GM12874 (cell line): ENCODE measurements around the gene NDUFS6.

ENCODE experiments used
- TF ChIP-seq, protein P1 (sequence below): IDR thresholded peaks from 2 replicates; pipeline ENCODE4 v1.5.1; 2011; ENCODE audit warnings: low read depth, mild to moderate bottlenecking, control low read depth, low read length, moderate library complexity; ENCODE audit not compliant: insufficient read depth

Gene NDUFS6

DNA sequence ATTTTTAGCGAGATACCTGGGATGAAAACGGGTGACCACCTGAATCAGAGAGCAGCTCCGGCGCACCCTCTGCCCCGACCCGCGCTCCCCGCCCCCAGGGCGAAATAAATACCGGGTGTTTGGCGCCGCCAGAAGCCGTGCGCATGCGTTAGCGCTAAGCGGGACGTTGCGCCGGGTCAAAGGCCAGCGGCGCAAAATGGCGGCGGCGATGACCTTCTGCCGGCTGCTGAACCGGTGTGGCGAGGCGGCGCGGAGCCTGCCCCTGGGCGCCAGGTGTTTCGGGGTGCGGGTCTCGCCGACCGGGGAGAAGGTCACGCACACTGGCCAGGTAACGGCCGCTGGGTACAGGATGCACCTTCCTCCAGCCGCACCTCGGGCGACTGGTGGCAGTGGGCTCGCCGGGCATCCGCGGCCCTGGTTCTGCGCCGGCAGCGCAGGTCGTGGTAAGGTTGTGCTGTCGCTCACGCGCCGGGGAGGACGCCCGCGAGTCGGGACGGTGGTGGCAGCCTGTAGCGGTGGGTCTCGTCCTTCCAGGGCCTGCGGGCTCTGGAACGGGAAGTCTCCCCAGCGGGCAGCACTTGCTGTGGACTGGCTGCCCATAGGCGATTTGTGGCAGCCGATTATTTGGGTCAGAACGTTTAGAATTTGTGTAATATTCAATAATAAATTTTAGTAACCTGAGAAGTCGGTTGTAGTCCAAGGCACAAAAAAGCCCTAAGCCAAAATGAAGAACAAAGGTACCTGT is at the start of gene NDUFS6:
Gene NDUFS6, plus strand, starts transcription at position 186 of the 745 bp plus-strand sequence. Its CDS starts 11 bp downstream, at position 197.
- TF ChIP-seq, protein P1, sequence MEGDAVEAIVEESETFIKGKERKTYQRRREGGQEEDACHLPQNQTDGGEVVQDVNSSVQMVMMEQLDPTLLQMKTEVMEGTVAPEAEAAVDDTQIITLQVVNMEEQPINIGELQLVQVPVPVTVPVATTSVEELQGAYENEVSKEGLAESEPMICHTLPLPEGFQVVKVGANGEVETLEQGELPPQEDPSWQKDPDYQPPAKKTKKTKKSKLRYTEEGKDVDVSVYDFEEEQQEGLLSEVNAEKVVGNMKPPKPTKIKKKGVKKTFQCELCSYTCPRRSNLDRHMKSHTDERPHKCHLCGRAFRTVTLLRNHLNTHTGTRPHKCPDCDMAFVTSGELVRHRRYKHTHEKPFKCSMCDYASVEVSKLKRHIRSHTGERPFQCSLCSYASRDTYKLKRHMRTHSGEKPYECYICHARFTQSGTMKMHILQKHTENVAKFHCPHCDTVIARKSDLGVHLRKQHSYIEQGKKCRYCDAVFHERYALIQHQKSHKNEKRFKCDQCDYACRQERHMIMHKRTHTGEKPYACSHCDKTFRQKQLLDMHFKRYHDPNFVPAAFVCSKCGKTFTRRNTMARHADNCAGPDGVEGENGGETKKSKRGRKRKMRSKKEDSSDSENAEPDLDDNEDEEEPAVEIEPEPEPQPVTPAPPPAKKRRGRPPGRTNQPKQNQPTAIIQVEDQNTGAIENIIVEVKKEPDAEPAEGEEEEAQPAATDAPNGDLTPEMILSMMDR, result no peak

DNA sequence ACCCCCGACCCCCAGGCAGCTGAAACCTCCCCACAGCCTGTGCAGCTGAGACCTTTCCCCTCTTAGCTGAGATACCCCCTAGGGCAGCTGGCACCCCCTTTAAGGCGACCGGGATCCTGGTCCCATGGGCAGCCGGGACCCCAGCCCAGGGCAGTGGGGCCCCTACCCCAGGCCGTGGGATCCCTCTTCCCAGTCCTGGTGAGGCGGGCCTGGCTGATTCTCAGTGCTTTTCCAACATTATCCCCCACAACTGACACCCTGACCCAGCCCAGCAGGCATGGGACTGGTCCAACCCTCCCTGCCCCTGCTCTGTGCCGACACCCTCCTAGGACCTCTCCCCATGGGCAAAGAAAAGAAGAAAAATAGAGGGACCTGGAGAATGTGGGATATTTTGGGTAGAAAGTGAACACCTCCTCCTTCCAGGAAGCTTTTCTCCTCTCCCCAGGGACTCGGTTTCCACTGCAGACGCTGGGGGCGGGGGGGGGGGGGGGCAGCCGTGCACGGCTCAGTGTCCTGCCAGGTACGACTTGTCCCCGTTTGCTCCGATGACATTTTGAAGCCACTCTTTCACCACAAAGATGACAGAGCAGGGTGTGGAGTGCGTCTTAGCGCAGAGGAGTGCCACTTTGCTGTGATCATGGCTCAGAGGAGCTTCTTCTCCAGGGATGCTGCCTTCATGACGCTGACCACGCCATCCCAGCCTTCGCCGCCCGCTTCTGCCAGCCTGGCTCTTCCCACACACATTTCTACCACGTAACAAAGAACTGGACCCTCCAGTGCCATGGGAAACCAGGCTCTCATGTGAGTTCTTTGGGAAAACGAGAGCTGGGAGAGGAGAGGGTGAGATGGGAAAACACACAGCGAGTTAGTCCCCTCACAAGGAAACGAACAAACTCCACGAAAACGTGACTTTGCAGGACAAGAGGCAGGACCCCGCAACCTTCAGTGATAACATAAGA is 49.1 kb upstream of the NDUFS6 start:
- TF ChIP-seq, protein P1, result no peak

DNA sequence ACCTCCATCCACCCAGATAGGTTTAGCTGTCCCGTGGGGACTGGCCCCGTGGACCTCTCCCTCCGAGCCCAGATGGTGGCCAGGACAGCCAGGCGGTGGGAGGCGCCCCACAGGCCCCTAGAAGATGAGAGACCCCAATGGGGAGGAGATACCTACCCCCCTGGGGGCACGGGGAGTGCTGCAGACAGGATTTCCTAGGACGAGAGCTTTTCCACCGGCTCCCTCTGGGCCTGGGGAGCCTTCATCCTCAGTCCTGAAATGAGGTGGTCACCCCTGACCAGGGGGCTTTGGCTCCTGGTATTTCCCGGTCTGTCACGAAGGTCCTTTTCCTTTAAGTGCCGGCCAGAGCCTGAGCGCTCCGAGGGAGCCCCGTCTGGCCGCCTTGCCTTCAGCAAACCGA is 48.3 kb upstream of the NDUFS6 start:
- TF ChIP-seq, protein P1, result no peak

DNA sequence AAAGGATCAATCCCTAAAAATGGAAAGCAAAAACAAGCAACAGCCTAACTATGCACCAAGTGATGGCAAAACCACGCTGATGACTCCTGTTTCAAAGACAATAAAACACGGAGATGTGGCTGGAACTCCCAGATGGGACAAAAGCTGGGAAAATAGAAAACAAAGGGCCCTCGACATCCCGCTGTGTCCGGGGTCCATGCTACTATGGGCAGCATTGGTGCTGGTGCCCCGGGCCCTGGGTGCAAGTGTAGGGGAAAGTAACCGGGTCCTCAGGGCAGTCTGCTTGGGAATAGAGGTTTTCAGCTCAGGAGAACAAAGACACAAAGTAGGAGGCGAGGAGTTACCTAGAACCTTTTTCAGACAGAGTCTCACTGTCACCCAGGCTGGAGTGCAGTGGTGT is 47.7 kb upstream of the NDUFS6 start:
- TF ChIP-seq, protein P1, result no peak

DNA sequence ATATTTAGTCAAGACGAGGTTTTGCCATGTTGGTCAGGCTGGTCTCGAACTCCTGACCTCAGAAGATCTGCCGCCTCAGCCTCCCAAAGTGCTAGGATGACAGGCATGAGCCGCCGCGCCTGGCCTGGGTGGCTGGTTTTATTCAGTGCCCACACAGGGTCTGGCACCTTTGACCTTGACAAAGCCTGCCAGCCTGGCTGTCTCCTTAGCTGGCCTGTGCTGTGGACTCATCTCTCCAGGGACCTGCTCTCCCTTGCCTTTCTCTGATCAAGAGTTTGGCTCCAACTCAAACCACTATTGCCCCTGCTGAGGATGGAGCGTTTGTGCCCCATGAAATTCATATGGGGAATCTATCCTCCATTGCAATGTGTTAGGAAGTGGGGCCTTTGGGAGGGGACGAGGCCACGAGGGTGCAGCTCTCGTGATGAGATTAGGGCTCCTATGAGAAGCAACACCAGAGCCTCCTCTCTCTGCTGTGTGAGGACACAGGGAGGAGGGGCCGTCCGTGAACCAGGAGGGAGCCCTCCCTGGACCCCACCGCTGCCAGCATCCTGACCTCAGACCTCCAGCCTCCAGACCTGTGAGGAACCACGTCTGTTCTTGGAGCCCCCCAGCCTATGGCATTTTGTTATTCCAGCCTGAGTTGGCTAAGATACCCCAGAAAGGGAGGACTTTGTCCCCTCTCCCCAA is 46.5 kb upstream of the NDUFS6 start:
- TF ChIP-seq, protein P1, result no peak

DNA sequence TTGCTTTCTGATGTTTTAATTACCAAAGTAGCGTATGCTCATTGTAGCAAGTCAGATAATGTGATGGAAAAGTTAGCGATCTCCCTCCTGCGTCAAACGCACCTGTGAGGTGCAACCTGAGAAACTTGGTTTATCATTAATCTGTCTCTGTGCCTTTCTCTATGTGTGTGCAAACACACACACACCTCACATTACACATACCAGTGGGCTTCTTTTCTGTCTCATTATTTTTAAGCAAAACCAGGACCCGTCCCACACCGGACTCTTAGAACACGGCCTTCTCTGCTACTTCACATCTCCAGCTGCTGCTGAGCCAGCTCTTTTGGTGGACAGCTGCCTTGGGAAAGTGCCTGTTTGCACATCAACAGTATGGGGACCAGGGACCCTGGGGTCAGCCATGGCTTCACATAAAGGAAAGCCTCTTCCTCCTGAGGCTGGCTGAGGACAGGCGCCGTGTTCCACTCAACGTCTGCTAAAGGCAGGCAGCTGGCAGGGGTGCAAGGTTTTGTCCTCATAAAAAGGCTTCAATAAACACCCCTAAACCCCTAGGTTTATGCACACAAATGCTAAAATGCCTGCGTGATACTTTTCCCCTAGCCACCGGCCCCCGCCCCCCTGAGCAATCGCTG is 45.8 kb upstream of the NDUFS6 start:
- TF ChIP-seq, protein P1, result no peak
